ENCODE results near the gene PELI1.

DNA sequence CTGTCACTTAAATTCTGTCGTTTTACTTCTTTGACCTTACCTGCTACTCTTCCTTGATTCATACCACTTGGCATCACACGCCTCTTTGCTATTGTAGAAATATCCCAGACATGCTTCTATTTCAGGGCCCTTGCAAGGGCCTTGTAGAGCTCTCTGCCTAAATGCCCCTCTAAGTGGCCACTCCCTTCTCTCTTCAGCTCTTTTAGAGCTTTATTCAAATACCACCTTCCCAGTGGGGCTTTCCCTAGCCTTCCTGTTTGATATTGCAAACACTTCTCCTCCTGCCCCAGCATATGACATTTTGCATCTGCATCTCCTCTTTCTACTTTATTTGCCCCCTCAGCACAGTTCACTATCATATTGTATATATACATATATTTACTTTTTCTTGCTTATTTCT, 54.0 kb downstream of the PELI1 start:
- no peak for TF ChIP-seq POLR2A (IDR thresholded peaks at IDR 0.05)
- no peak for TF ChIP-seq CTCF (IDR thresholded peaks at IDR 0.05)
